Measurements from ENCODE around the gene AK8.
A peak's percentile ranks its signal among the peaks of the same experiment; 100 is the strongest.

The AK8 gene

GRCh38 chr9:132877824-132878694 lies at the start of gene AK8:
Gene AK8 (minus strand): TSS chr9:132878284. CDS start chr9:132878255, 29 bp downstream.
- peak; percentile 93 for DNase-seq

GRCh38 chr9:132927704-132928103 lies 49.6 kb upstream of the AK8 start:
- no peak for DNase-seq

GRCh38 chr9:132923346-132923902 lies 45.3 kb upstream of the AK8 start:
- no peak for DNase-seq

- no peak for DNase-seq
Measured at GRCh38 chr9:132919614-132920268, 41.7 kb upstream of the AK8 start.

GRCh38 chr9:132914924-132915323 lies 36.8 kb upstream of the AK8 start:
- DNase-seq, result no peak

- no peak for DNase-seq
Measured at GRCh38 chr9:132912131-132912530, 34.0 kb upstream of the AK8 start.

GRCh38 chr9:132910376-132910775 lies 32.3 kb upstream of the AK8 start:
- no peak for DNase-seq

- DNase-seq, result no peak
Measured at GRCh38 chr9:132909311-132909710, 31.2 kb upstream of the AK8 start.

GRCh38 chr9:132908635-132909034 lies 30.6 kb upstream of the AK8 start:
- DNase-seq, result no peak

GRCh38 chr9:132905726-132906125 lies 27.6 kb upstream of the AK8 start:
- DNase-seq, result no peak

GRCh38 chr9:132903574-132904492 lies 25.7 kb upstream of the AK8 start:
- no peak for DNase-seq

- peak; percentile 66 for DNase-seq
Measured at GRCh38 chr9:132901858-132902831, 24.1 kb upstream of the AK8 start.

- no peak for DNase-seq
Measured at GRCh38 chr9:132898051-132898450, 20.0 kb upstream of the AK8 start.

GRCh38 chr9:132896906-132897305 lies 18.8 kb upstream of the AK8 start:
- no peak for DNase-seq

GRCh38 chr9:132896264-132896663 lies 18.2 kb upstream of the AK8 start:
- DNase-seq, result no peak

- no peak for DNase-seq
Measured at GRCh38 chr9:132894862-132895835, 17.1 kb upstream of the AK8 start.

- no peak for DNase-seq
Measured at GRCh38 chr9:132894346-132894745, 16.3 kb upstream of the AK8 start.

- no peak for DNase-seq
Measured at GRCh38 chr9:132892400-132892799, 14.3 kb upstream of the AK8 start.

GRCh38 chr9:132888151-132888550 lies 10.1 kb upstream of the AK8 start:
- no peak for DNase-seq

All from 8988T (cell line).